Measurements from ENCODE around the gene BHLHE40.

The BHLHE40 gene

GRCh38 chr3:4949659-4950058 lies 29.6 kb upstream of the BHLHE40 start:
- TF ChIP-seq ZNF8 (CRISPR knock-in tag; IDR thresholded peaks at IDR 0.05): no peak
- no peak for TF ChIP-seq CREB5 (CRISPR knock-in tag; IDR thresholded peaks at IDR 0.05; ENCODE audit: low read depth)
- TF ChIP-seq CSDC2 (CRISPR knock-in tag; IDR thresholded peaks at IDR 0.05): no peak
- TF ChIP-seq ESRRG (CRISPR knock-in tag; IDR thresholded peaks at IDR 0.05): no peak
- TF ChIP-seq ZFP30 (CRISPR knock-in tag; IDR thresholded peaks at IDR 0.05): no peak
- no peak for TF ChIP-seq RARB (CRISPR knock-in tag; IDR thresholded peaks at IDR 0.05)
- TF ChIP-seq, protein P1, sequence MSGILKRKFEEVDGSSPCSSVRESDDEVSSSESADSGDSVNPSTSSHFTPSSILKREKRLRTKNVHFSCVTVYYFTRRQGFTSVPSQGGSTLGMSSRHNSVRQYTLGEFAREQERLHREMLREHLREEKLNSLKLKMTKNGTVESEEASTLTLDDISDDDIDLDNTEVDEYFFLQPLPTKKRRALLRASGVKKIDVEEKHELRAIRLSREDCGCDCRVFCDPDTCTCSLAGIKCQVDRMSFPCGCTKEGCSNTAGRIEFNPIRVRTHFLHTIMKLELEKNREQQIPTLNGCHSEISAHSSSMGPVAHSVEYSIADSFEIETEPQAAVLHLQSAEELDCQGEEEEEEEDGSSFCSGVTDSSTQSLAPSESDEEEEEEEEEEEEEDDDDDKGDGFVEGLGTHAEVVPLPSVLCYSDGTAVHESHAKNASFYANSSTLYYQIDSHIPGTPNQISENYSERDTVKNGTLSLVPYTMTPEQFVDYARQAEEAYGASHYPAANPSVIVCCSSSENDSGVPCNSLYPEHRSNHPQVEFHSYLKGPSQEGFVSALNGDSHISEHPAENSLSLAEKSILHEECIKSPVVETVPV (CRISPR knock-in tag; IDR thresholded peaks at IDR 0.05): no peak
- no peak for TF ChIP-seq ZFP3 (CRISPR knock-in tag; IDR thresholded peaks at IDR 0.05)
- TF ChIP-seq TCF4 (CRISPR knock-in tag; IDR thresholded peaks at IDR 0.05; ENCODE audit: borderline replicate concordance): no peak
- TF ChIP-seq PPARA (CRISPR knock-in tag; IDR thresholded peaks at IDR 0.05; ENCODE audit: borderline replicate concordance): no peak
- ATAC-seq: no peak

- TF ChIP-seq ZNF8 (CRISPR knock-in tag; IDR thresholded peaks at IDR 0.05) (no peak), ESRRG (CRISPR knock-in tag; IDR thresholded peaks at IDR 0.05) (no peak), SNAI2 (CRISPR knock-in tag; IDR thresholded peaks at IDR 0.05) (no peak), PATZ1 (CRISPR knock-in tag; IDR thresholded peaks at IDR 0.05; ENCODE audit: borderline replicate concordance) (no peak), ZNF565 (CRISPR knock-in tag; conservative IDR thresholded peaks at IDR 0.05; ENCODE audit: low read depth) (no peak), ISL1 (CRISPR knock-in tag; IDR thresholded peaks at IDR 0.05) (no peak), POU6F1 (CRISPR knock-in tag; IDR thresholded peaks at IDR 0.05; ENCODE audit: borderline replicate concordance, low read depth) (no peak), CSDC2 (CRISPR knock-in tag; IDR thresholded peaks at IDR 0.05) (no peak), TOX (CRISPR knock-in tag; IDR thresholded peaks at IDR 0.05; ENCODE audit: borderline replicate concordance) (no peak), GLIS3 (CRISPR knock-in tag; IDR thresholded peaks at IDR 0.05) (no peak), BACH2 (CRISPR knock-in tag; IDR thresholded peaks at IDR 0.05; ENCODE audit: borderline replicate concordance) (no peak), OSR1 (CRISPR knock-in tag; IDR thresholded peaks at IDR 0.05) (no peak), ZFP30 (CRISPR knock-in tag; IDR thresholded peaks at IDR 0.05) (no peak)
- TF ChIP-seq, protein P2, sequence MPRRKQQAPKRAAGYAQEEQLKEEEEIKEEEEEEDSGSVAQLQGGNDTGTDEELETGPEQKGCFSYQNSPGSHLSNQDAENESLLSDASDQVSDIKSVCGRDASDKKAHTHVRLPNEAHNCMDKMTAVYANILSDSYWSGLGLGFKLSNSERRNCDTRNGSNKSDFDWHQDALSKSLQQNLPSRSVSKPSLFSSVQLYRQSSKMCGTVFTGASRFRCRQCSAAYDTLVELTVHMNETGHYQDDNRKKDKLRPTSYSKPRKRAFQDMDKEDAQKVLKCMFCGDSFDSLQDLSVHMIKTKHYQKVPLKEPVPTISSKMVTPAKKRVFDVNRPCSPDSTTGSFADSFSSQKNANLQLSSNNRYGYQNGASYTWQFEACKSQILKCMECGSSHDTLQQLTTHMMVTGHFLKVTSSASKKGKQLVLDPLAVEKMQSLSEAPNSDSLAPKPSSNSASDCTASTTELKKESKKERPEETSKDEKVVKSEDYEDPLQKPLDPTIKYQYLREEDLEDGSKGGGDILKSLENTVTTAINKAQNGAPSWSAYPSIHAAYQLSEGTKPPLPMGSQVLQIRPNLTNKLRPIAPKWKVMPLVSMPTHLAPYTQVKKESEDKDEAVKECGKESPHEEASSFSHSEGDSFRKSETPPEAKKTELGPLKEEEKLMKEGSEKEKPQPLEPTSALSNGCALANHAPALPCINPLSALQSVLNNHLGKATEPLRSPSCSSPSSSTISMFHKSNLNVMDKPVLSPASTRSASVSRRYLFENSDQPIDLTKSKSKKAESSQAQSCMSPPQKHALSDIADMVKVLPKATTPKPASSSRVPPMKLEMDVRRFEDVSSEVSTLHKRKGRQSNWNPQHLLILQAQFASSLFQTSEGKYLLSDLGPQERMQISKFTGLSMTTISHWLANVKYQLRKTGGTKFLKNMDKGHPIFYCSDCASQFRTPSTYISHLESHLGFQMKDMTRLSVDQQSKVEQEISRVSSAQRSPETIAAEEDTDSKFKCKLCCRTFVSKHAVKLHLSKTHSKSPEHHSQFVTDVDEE (CRISPR knock-in tag; IDR thresholded peaks at IDR 0.05): no peak
Observed at GRCh38 chr3:4950351-4950784, 28.9 kb upstream of the BHLHE40 start.

DNA sequence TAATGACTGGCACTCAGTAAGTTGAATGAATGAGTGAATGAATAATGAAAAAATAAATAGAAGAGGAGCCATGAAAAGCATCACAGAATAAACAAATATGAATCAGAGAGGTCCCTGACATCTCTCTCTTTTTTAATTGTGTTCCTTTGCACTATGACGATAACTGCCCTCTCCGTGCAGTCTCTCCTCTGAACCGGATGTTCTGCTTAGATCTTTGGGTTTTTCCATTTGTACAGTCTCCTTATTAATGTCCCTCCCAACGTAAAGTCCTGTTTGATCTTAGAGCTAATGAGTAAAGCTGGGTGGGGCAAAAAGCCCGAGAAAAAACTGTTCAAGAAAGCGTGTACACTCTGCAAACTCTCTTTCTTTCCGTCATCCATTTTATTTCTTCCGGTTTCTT lies 28.3 kb upstream of the BHLHE40 start:
- no peak for ATAC-seq
- TF ChIP-seq, protein P1 (CRISPR knock-in tag; IDR thresholded peaks at IDR 0.05): no peak
- TF ChIP-seq ZNF8 (CRISPR knock-in tag; IDR thresholded peaks at IDR 0.05): no peak
- no peak for TF ChIP-seq POU6F1 (CRISPR knock-in tag; IDR thresholded peaks at IDR 0.05; ENCODE audit: borderline replicate concordance, low read depth)
- no peak for TF ChIP-seq PATZ1 (CRISPR knock-in tag; IDR thresholded peaks at IDR 0.05; ENCODE audit: borderline replicate concordance)
- no peak for TF ChIP-seq TCF4 (CRISPR knock-in tag; IDR thresholded peaks at IDR 0.05; ENCODE audit: borderline replicate concordance)
- TF ChIP-seq ISL1 (CRISPR knock-in tag; IDR thresholded peaks at IDR 0.05): no peak
- no peak for TF ChIP-seq PPARA (CRISPR knock-in tag; IDR thresholded peaks at IDR 0.05; ENCODE audit: borderline replicate concordance)
- no peak for TF ChIP-seq RARB (CRISPR knock-in tag; IDR thresholded peaks at IDR 0.05)

More at GRCh38 chr3:4950351-4950784, 28.9 kb upstream of the BHLHE40 start:
- ATAC-seq: no peak
